Posterior vena cava (tissue), 2 donors: ENCODE data around the gene IL10RB. TPM values are rescaled to one million over a fixed set of nuclear protein-coding genes. Genes with fewer than 3 reads are reported as not detected.
"Not testable (repeated sequence)": the region's sequence is repeated elsewhere in the genome, so short reads cannot be mapped to it uniquely, and the experiment has no call there.

Experiments used
- DNase-seq: peaks from one replicate; pipeline ENCODE4 v3.0.0-alpha.2; 2020; ENCODE audit warnings: low spot score
- intact Hi-C, 2 donors: fragments of 100-400 bp; cut with DNase I; formaldehyde crosslinking; loops; one replicate each; pipeline versions ENCODE4 v1.14.1 to v1.14.2; 2022 to 2023
- total RNA-seq, 2 donors: library from RNA; stranded (reverse); fragmentation: NEBNext Ultra II Directional; extraction: Animal tissue kit (Norgen Biotek cat#: 25700); gene quantifications; one replicate each; pipeline ENCODE4 v1.2.1, GENCODE V29; 2021
- donor health status: DM: yes; HTN: yes; CAD: no.
- donor health status: DM: yes; HTN: yes; CAD: no.

IL10RB gene
- total RNA-seq, 2 donors from 2014 or later, result 19.8 to 22.4 TPM

DNA sequence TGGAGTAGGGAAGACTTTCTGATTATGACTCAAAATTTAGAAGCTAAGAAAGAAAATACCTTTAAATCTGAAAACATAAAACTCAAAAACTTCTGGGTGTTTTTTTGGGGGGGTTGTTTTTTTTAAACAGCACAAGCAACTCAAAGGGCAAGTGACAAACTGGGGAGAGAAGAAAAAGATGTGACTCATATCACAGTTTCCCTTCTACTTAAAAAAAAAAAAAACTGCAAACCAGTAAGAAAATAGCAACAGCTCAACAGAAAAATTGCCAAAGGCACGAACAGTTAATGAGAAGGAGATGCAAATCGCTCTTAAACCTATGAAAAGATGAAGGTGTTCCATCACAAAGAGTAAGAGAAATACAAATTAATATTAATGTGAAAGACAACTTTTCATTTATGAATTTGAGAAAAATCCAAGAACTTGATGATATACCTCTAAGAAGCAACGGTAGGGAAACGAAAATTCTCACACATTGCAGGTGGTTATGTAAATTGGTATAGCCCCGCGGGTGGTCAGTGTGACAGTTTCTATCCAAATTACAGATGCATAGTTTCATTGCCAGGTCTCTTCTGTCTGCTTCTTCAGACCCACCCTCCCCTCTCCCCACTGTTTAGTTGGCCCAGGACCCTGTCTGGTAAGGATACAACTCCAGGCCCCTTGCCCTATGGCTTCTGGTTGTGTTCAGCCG is 27.5 kb upstream of the IL10RB start:
- no peak for DNase-seq
- intact Hi-C loops, result loop anchor here in 1 of 2 donors (10.0 kb wide), 1 partner anchor 106 kb away; no protein-coding TSS in a partner anchor

DNA sequence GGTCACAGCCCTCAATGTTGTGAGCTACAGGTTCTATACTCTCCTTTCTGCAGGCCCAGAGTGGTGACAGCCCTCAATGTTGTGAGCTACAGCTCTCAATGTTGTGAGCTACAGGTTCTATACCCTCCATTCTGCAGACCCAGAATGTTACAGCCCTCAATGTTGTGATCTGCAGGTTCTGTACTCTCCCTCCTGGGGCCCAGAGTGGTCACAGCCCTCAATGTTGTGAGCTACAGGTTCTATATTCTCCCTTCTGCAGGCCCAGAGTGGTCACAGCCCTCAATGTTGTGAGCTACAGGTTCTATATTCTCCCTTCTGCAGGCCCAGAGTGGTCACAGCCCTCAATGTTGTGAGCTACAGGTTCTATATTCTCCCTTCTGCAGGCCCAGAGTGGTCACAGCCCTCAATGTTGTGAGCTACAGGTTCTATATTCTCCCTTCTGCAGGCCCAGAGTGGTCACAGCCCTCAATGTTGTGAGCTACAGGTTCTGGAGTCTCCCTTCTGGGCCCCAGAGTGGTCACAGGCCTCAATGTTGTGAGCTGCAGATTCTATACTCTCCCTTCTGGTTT is 26.5 kb upstream of the IL10RB start:
- intact Hi-C loops, result loop anchor here in 1 of 2 donors (10.0 kb wide), 1 partner anchor 105 kb away; no protein-coding TSS in a partner anchor
- not testable (repeated sequence) for DNase-seq

- no peak for DNase-seq
- intact Hi-C loops, result no loop called here
Observed at GRCh38 chr21:33240404-33240803, 25.8 kb upstream of the IL10RB start.

GRCh38 chr21:33241846-33242245 is 24.3 kb upstream of the IL10RB start:
- DNase-seq, result no peak
- intact Hi-C loops, result no loop called here

- DNase-seq, intact Hi-C loops: not testable (repeated sequence)
Observed at GRCh38 chr21:33242846-33243245, 23.3 kb upstream of the IL10RB start.

DNA sequence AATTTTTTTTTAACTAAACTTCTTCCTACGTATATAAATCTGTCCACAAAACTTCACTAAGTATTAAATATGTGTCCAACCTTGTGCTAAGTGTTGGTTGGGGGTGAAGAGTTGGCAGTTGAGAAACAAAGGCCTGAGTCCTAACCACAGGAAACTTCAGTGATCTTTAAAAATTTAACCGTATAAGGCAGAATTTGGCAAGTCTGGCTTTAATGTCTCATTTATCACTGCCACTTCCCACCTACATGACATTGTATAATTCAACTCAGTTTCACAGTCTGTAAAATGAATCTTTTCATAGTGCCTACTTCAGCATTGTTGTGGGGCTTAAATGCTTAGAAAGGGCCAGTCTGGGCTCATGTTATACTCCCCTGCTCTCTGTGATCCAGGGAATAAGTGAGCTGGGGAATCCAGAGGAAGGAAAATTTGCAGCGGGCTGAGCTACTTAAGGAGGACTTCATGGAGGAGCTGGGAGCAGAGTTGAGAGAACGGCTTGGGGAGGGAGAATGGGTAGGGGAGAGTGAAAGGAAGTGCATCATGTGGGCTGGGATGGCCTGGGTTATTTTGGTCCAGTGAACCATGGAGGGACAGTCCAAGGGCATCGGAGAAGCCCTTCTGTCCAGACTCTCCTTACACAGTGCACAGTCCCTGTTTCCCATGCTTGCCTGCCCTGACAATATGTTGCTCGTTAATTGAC is 21.9 kb upstream of the IL10RB start:
- intact Hi-C loops, result no loop called here
- DNase-seq, result no peak

DNA sequence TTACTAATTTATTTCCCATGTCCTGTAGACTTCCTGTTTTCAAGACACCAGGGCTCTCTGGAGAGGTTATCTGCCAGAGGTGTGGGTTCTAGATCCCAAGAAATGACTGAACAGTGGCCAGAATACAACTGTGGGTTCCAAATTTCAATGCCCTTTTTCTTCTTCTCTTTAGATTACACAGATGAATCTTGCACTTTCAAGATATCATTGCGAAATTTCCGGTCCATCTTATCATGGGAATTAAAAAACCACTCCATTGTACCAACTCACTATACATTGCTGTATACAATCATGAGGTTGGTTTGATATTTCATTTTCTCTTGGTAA is 21.4 kb upstream of the IL10RB start:
- intact Hi-C loops, result no loop called here
- no peak for DNase-seq

DNA sequence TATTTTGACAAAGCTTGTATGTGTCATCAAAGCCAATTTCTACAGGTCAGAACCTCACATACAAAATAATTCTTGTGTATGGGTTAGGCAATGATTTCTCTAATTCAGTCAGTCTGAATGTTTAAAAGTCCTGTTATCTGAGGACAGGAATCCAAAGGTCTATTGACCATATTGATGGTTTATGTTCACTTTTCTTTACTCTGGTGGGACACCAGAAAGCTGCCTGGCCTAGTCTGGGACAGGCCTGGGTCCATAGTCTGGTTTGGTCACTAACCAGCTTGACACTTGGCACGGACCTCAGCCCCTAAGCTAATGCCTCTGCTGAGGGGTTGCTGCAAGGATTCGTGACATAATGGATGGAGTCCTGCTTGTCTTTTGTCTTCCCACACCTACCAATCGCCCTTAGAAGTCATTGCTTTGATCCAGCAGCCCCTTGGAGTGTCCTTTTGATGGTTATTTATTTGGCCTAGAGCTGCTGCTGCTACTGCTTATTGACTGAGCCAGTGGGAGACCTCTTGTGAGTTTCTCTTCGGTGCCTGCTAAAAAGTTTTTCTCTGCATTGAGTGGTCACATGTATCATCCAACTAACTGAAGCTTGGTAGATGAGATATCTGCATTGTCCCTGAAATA is 20.8 kb upstream of the IL10RB start:
- intact Hi-C loops, result no loop called here

GRCh38 chr21:33246506-33246905 is 19.7 kb upstream of the IL10RB start:
- DNase-seq, result no peak
- intact Hi-C loops, result no loop called here

More for the DNA sequence above, 20.8 kb upstream of the IL10RB start:
- DNase-seq, result no peak

DNA sequence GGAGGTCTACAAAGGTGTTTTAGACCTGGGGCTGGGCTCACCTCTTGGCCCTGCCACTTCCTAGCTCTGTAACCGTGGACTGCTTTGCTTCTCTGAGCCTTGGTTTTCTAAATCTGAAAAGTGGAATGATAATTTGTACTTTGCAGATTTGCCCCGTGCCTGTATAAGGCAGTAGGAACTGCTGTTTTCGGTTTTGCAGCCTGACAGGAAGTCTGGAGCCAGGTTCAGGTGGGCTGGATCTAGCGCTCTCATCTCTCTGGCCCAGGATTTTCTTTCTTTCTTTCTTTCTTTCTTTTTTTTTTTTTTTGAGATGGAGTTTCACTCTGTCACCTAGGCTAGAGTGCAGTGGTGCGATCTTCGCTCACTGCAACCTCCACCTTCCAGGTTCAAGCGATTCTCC is 19.2 kb upstream of the IL10RB start:
- intact Hi-C loops, result no loop called here
- DNase-seq, result no peak

- intact Hi-C loops, result no loop called here
- no peak for DNase-seq
Observed at GRCh38 chr21:33247599-33247998, 18.6 kb upstream of the IL10RB start.

- intact Hi-C loops, result loop anchor here in 1 of 2 donors (5.0 kb wide), 1 partner anchor 1097 kb away; no protein-coding TSS in a partner anchor
- DNase-seq, result no peak
Observed at GRCh38 chr21:33249331-33250002, 16.7 kb upstream of the IL10RB start.

DNA sequence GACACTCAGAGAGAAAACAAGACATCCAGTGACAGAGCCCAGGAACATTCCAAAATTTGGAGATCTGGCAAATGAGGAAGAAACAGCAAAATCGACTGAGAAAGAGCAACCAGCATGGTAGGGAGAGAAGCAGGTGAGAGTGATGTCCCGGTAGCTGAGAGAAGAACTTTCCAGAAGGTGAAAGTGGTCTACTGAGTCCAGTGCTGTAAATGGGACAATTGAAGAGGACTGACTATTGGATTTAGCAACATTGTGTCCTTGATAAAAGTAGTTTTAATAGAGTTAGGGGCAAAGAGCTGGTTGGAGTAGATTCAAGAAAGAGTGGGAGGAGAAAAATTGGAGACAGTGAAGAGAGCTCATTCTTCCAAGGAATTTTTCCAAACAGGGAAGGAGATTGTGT is 15.0 kb upstream of the IL10RB start:
- intact Hi-C loops, result loop anchor here in 1 of 2 donors (5.0 kb wide), 1 partner anchor 1099 kb away; no protein-coding TSS in a partner anchor
- no peak for DNase-seq

DNA sequence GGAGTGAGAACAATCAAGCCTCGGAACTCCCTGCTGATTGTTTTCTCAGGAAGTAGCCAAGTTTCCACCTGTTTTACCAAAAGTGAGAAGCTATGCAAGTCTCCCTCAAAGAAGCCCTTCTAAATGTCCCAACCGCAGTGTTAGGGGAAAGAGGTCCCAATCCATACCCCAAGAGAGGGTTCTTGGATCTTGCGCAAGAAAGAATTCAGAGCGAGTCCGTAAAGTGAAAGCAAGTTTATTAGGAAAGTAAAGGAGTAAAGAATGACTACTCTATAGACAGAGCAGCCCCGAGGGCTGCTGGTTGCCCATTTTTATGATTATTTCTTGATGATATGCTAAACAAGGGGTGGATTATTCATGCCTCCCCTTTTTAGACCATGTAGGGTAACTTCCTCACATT is 12.8 kb upstream of the IL10RB start:
- intact Hi-C loops, result loop anchor here in 1 of 2 donors (5.0 kb wide), 1 partner anchor 1101 kb away; no protein-coding TSS in a partner anchor
- DNase-seq, result not testable (repeated sequence)

GRCh38 chr21:33254766-33255165 is 11.4 kb upstream of the IL10RB start:
- intact Hi-C loops, result loop anchor here in 1 of 2 donors (5.0 kb wide), 1 partner anchor 1102 kb away; no protein-coding TSS in a partner anchor
- DNase-seq, result no peak

DNA sequence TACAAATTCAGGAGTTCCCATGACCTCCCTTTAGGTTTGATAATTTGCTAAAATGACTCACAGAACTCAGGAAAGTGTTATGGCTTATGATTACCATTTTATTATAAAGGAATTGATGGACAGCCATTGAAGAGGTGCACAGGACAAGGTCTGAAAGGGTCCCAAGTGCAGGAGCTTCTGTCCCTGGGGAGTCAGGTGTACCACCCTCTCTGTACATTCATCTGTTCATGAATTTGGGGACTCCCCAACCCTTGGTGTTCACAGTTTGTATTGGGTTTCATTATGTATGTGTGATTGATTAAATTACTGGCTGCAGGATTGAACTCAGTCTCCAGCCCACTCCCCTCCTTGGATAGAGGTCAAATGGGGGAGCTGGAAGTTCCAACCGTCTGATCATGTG is 10.8 kb upstream of the IL10RB start:
- no peak for DNase-seq
- intact Hi-C loops, result no loop called here

DNA sequence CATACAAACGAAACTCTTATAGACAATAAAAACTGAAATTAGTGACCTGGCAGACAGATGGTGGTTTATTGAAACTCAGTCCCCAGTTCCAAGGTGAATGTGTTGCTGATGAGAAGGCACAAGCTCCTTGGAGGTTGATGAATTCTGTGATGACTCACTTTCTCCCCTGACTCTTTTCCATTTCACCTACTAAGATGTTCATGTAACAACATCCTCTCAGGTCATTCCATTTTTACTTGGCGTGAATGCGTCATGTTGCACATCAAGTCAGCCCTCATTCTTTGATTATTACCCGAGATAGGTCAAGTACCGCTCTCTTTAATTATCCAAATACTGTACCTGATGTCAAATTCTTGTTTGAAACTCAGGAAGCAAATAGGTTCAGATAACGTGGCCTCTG is 10.1 kb upstream of the IL10RB start:
- intact Hi-C loops, result no loop called here

DNA sequence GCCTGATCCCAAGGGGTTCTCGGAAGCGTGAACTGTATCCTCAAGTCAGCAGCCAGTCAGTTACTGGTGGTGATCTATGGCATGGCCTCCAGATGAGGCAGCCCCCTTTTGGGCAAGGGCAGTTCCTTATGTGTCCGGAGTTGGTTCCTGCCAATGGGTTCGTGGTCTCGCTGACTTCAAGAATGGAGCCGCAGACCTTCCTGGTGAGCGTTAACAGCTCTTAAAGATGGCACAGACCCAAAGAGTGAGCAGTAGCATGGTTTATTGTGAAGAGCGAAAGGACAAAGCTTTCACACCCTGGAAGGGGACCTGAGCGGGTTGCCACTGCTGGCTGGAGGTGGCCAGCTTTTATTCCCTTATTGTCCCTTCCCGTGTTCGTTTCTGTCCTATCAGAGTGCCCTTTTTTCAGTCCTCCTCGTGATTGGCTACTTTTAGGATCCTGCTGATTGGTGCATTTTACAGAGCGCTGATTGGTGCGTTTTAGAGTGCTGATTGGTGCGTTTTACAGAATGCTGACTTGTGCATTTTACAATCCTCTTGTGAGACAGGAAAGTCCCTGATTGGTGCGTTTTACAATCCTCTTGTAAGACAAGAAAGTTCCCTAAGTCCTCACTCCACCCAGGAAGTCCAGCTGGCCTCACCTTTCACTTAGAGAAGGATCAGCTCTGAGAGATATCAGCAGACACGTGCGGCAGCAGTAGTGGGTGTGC is 8.9 kb upstream of the IL10RB start:
- intact Hi-C loops, result no loop called here
- no peak for DNase-seq

More for the DNA sequence above, 10.1 kb upstream of the IL10RB start:
- no peak for DNase-seq

DNA sequence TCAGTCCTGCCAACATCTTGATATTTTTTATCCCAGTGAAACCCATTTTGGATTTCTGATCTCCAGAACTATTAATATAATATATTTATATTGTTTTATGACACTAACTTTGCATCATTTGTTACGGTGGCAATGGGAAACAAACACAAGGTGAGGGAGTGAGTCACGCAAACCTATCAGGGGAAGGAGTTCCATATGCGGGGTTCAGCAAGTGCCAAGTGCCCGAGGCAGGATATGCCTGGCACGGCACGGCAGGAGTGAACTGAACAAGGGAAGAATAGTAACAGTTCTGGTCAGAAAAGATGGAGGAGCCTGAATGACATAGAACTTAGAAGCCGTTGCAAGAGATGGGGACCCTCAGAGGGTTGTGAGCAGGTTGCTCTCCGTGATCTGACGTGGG is 7.7 kb upstream of the IL10RB start:
- DNase-seq, result no peak
- intact Hi-C loops, result no loop called here
